ENCODE data around the gene IL13.

GRCh38 chr5:132655821-132656773, 1.9 kb upstream of the IL13 start:
- TF ChIP-seq ZC3H10 (CRISPR knock-in tag; IDR thresholded peaks at IDR 0.05) (no peak), RARB (CRISPR knock-in tag; IDR thresholded peaks at IDR 0.05) (no peak), TCF4 (CRISPR knock-in tag; IDR thresholded peaks at IDR 0.05; ENCODE audit: borderline replicate concordance) (no peak), PATZ1 (CRISPR knock-in tag; IDR thresholded peaks at IDR 0.05; ENCODE audit: borderline replicate concordance) (no peak), CSDC2 (CRISPR knock-in tag; IDR thresholded peaks at IDR 0.05) (no peak), TOX (CRISPR knock-in tag; IDR thresholded peaks at IDR 0.05; ENCODE audit: borderline replicate concordance) (no peak), ESRRG (CRISPR knock-in tag; IDR thresholded peaks at IDR 0.05) (no peak)
- TF ChIP-seq, protein P1, sequence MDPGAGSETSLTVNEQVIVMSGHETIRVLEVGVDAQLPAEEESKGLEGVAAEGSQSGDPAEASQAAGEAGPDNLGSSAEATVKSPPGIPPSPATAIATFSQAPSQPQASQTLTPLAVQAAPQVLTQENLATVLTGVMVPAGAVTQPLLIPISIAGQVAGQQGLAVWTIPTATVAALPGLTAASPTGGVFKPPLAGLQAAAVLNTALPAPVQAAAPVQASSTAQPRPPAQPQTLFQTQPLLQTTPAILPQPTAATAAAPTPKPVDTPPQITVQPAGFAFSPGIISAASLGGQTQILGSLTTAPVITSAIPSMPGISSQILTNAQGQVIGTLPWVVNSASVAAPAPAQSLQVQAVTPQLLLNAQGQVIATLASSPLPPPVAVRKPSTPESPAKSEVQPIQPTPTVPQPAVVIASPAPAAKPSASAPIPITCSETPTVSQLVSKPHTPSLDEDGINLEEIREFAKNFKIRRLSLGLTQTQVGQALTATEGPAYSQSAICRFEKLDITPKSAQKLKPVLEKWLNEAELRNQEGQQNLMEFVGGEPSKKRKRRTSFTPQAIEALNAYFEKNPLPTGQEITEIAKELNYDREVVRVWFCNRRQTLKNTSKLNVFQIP (CRISPR knock-in tag; IDR thresholded peaks at IDR 0.05; ENCODE audit: borderline replicate concordance, low read depth) = no peak
- TF ChIP-seq, protein P2, sequence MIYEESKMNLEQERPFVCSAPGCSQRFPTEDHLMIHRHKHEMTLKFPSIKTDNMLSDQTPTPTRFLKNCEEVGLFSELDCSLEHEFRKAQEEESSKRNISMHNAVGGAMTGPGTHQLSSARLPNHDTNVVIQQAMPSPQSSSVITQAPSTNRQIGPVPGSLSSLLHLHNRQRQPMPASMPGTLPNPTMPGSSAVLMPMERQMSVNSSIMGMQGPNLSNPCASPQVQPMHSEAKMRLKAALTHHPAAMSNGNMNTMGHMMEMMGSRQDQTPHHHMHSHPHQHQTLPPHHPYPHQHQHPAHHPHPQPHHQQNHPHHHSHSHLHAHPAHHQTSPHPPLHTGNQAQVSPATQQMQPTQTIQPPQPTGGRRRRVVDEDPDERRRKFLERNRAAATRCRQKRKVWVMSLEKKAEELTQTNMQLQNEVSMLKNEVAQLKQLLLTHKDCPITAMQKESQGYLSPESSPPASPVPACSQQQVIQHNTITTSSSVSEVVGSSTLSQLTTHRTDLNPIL (CRISPR knock-in tag; IDR thresholded peaks at IDR 0.05; ENCODE audit: low read depth) = no peak
